WTC11 (cell line): ENCODE measurements around the gene KISS1R. TPM values are rescaled to one million over a fixed set of nuclear protein-coding genes. Genes with fewer than 3 reads are reported as not detected.

ENCODE experiments used
- ATAC-seq: fragments of 200-7000 bp; cut with Tn5 transposase; 2 replicates; pipeline ENCODE4 v1.10.0; 2021; ENCODE audit warnings: mild to moderate bottlenecking, moderate library complexity
- CTCF ChIA-PET: fragments of 300-600 bp; sonication (Branson Sonifier 250); formaldehyde crosslinking; loops from one replicate; lab custom pipeline; 2021; ENCODE audit warnings: antibody characterized with exemption; lab: Charles Lee
- POLR2A ChIA-PET: fragments of 350-600 bp; sonication (Branson Sonifier 250); formaldehyde crosslinking; loops from one replicate; lab custom pipeline; 2021; ENCODE audit warnings: antibody characterized with exemption; lab: Charles Lee
- DNase-seq: peaks from one replicate; pipeline ENCODE4 v3.0.0; 2021; ENCODE audit warnings: low spot score
- H3K27ac Mint-ChIP-seq: 2 replicates; pipeline ENCODE4 v1.8.0; 2021; ENCODE audit warnings: mixed read lengths
- H3K27me3 Mint-ChIP-seq: 2 replicates; pipeline ENCODE4 v1.8.0; 2021; ENCODE audit warnings: low read depth, mild to moderate bottlenecking, moderate library complexity, mixed read lengths
- H3K36me3 Mint-ChIP-seq: 2 replicates; pipeline ENCODE4 v1.8.0; 2021; ENCODE audit warnings: mixed read lengths
- H3K4me1 Mint-ChIP-seq: 2 replicates; pipeline ENCODE4 v1.8.0; 2022; ENCODE audit warnings: mixed read lengths
- H3K4me3 Mint-ChIP-seq: 2 replicates; pipeline ENCODE4 v1.8.0; 2021; ENCODE audit warnings: mild to moderate bottlenecking, moderate library complexity, mixed read lengths
- H3K9me3 Mint-ChIP-seq: 2 replicates; pipeline ENCODE4 v1.8.0; 2021; ENCODE audit warnings: mixed read lengths
- AR ChIP-seq: fragments of 250-450 bp; sonication (Bioruptor Pico); IDR thresholded peaks from 2 replicates; pipeline ENCODE4 v1.9.0; 2021; ENCODE audit warnings: mild to moderate bottlenecking
- ATF6 ChIP-seq: sonication (generic); formaldehyde crosslinking; IDR thresholded peaks from 2 replicates; pipeline ENCODE4 v1.8.1; 2023; ENCODE audit warnings: mild to moderate bottlenecking, missing genetic modification reagents
- GRHL2 ChIP-seq: fragments of 250-450 bp; sonication (Bioruptor Pico); IDR thresholded peaks from 2 replicates; pipeline ENCODE4 v1.8.0; 2022; ENCODE audit warnings: mild to moderate bottlenecking, moderate library complexity; ENCODE audit not compliant: insufficient replicate concordance, severe bottlenecking
- HMGA2 ChIP-seq: fragments of 250-450 bp; sonication (Bioruptor Pico); IDR thresholded peaks from 2 replicates; pipeline ENCODE4 v1.4.0; 2021; ENCODE audit warnings: mild to moderate bottlenecking, moderate library complexity
- JUN ChIP-seq: sonication (generic); formaldehyde crosslinking; IDR thresholded peaks from 2 replicates; pipeline ENCODE4 v1.8.0; 2023; ENCODE audit warnings: mild to moderate bottlenecking, missing genetic modification reagents
- KAT7 ChIP-seq: sonication (generic); formaldehyde crosslinking; IDR thresholded peaks from 2 replicates; pipeline ENCODE4 v1.8.1; 2023; ENCODE audit warnings: missing genetic modification reagents, mild to moderate bottlenecking, borderline replicate concordance
- MYBL2 ChIP-seq: sonication (generic); formaldehyde crosslinking; IDR thresholded peaks from 2 replicates; pipeline ENCODE4 v1.8.1; 2023; ENCODE audit warnings: mild to moderate bottlenecking, moderate library complexity, missing genetic modification reagents
- NR2C2 ChIP-seq: sonication (generic); formaldehyde crosslinking; IDR thresholded peaks from 2 replicates; pipeline ENCODE4 v1.8.0; 2022; ENCODE audit warnings: mild to moderate bottlenecking, missing genetic modification reagents
- RORB ChIP-seq: fragments of 250-450 bp; sonication (Bioruptor Pico); IDR thresholded peaks from 2 replicates; pipeline ENCODE4 v1.9.0; 2021; ENCODE audit warnings: mild to moderate bottlenecking
- TEAD1 ChIP-seq: sonication (generic); formaldehyde crosslinking; IDR thresholded peaks from 2 replicates; pipeline ENCODE4 v1.8.0; 2022; ENCODE audit warnings: mild to moderate bottlenecking, missing genetic modification reagents
- TP53 ChIP-seq: sonication (generic); formaldehyde crosslinking; IDR thresholded peaks from 2 replicates; pipeline ENCODE4 v1.8.1; 2023; ENCODE audit warnings: mild to moderate bottlenecking, missing genetic modification reagents
- ZNF138 ChIP-seq: sonication (generic); formaldehyde crosslinking; conservative IDR thresholded peaks from 2 replicates; pipeline ENCODE4 v1.8.1; 2022; ENCODE audit warnings: mild to moderate bottlenecking, moderate library complexity, missing genetic modification reagents
- ZNF263 ChIP-seq: sonication (generic); formaldehyde crosslinking; IDR thresholded peaks from 2 replicates; pipeline ENCODE4 v1.8.1; 2022; ENCODE audit warnings: low read depth, mild to moderate bottlenecking, moderate library complexity, missing genetic modification reagents
- ZSCAN18 ChIP-seq: fragments of 250-450 bp; sonication (Bioruptor Pico); IDR thresholded peaks from 2 replicates; pipeline ENCODE4 v2.1.2; 2022; ENCODE audit warnings: mild to moderate bottlenecking, moderate library complexity
- total RNA-seq: library from RNA; stranded (reverse); gene quantifications from 3 replicates; pipeline ENCODE4 v1.2.3, GENCODE V29; 2021
- TF ChIP-seq, protein P1 (sequence below): fragments of 200-600 bp; IDR thresholded peaks from 2 replicates; pipeline ENCODE4 v1.8.0; 2022; ENCODE audit warnings: antibody characterized with exemption
- TF ChIP-seq, protein P2 (sequence below): sonication (generic); formaldehyde crosslinking; IDR thresholded peaks from 2 replicates; pipeline ENCODE4 v1.8.1; 2023; ENCODE audit warnings: mild to moderate bottlenecking, missing genetic modification reagents
- TF ChIP-seq, protein P3 (sequence below): sonication (generic); formaldehyde crosslinking; IDR thresholded peaks from 2 replicates; pipeline ENCODE4 v1.8.1; 2022; ENCODE audit warnings: missing genetic modification reagents, borderline replicate concordance
- TF ChIP-seq, protein P4 (sequence below): sonication (generic); formaldehyde crosslinking; IDR thresholded peaks from 2 replicates; pipeline ENCODE4 v1.8.0; 2022; ENCODE audit warnings: mild to moderate bottlenecking, missing genetic modification reagents

The KISS1R gene
- total RNA-seq, 1 experiment from 2014 or later = 2.9 TPM

GRCh38 chr19:918152-918437, 962 bp downstream of the KISS1R start (continued):
- TF ChIP-seq GRHL2 (CRISPR knock-in tag) (no peak), JUN (no peak), KAT7 (CRISPR knock-in tag) (no peak), MYBL2 (no peak), NR2C2 (CRISPR knock-in tag) (no peak), HMGA2 (no peak)
- TF ChIP-seq, protein P1, sequence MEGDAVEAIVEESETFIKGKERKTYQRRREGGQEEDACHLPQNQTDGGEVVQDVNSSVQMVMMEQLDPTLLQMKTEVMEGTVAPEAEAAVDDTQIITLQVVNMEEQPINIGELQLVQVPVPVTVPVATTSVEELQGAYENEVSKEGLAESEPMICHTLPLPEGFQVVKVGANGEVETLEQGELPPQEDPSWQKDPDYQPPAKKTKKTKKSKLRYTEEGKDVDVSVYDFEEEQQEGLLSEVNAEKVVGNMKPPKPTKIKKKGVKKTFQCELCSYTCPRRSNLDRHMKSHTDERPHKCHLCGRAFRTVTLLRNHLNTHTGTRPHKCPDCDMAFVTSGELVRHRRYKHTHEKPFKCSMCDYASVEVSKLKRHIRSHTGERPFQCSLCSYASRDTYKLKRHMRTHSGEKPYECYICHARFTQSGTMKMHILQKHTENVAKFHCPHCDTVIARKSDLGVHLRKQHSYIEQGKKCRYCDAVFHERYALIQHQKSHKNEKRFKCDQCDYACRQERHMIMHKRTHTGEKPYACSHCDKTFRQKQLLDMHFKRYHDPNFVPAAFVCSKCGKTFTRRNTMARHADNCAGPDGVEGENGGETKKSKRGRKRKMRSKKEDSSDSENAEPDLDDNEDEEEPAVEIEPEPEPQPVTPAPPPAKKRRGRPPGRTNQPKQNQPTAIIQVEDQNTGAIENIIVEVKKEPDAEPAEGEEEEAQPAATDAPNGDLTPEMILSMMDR = no peak
- TF ChIP-seq, protein P2, sequence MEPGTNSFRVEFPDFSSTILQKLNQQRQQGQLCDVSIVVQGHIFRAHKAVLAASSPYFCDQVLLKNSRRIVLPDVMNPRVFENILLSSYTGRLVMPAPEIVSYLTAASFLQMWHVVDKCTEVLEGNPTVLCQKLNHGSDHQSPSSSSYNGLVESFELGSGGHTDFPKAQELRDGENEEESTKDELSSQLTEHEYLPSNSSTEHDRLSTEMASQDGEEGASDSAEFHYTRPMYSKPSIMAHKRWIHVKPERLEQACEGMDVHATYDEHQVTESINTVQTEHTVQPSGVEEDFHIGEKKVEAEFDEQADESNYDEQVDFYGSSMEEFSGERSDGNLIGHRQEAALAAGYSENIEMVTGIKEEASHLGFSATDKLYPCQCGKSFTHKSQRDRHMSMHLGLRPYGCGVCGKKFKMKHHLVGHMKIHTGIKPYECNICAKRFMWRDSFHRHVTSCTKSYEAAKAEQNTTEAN (CRISPR knock-in tag) = no peak
- TF ChIP-seq, protein P3, sequence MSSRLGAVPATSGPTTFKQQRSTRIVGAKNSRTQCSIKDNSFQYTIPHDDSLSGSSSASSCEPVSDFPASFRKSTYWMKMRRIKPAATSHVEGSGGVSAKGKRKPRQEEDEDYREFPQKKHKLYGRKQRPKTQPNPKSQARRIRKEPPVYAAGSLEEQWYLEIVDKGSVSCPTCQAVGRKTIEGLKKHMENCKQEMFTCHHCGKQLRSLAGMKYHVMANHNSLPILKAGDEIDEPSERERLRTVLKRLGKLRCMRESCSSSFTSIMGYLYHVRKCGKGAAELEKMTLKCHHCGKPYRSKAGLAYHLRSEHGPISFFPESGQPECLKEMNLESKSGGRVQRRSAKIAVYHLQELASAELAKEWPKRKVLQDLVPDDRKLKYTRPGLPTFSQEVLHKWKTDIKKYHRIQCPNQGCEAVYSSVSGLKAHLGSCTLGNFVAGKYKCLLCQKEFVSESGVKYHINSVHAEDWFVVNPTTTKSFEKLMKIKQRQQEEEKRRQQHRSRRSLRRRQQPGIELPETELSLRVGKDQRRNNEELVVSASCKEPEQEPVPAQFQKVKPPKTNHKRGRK (CRISPR knock-in tag) = no peak

DNA sequence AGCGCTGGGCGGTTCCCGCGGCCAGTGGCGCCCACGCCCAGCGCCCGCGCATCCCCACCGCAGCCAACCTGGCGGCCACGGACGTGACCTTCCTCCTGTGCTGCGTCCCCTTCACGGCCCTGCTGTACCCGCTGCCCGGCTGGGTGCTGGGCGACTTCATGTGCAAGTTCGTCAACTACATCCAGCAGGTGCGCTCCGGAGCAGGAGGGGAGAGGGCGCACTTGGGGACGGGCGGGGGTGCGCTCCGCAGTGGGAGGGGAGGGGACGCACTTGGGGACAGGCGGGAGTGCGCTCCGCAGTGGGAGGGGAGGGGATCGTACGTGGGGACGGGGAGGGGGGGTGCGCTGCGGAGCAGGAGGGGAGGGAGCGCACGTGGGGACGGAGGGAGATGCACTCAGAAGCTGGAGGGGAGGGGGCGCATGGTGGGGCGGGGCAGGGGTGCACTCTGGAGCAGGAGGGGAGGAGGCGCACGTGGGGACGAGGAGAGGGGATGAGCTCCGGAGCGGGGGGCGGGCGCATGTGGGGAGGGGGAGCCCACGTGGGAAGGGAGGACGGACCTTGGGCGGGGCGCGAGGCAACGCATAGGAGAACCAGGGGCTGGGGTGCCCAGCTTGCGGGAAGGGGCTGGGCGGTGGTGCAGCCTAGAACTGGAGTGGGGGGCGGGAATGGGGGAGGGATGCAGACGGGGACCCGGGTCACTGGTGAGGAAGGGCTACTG, 1.5 kb downstream of the KISS1R start:
- Mint-ChIP-seq H3K36me3 (no peaks in the 10 kb centered on the region), H3K4me3 (peak overlapping the region; percentile 55), H3K9me3 (no peaks in the 10 kb centered on the region), H3K27ac (no peak overlapping the region), H3K4me1 (peaks cover 8% of the 10 kb centered on the region), H3K27me3 (peaks cover 75% of the 10 kb centered on the region)
- peak; percentile 64 for DNase-seq
- POLR2A ChIA-PET = interaction anchor here (0.6 to 1.3 kb wide), 2 partner anchors 77 to 146 kb away, joined by 3 to 4 read pairs; no protein-coding TSS in a partner anchor
- CTCF ChIA-PET = interaction anchor here (0.6 to 2.8 kb wide), 15 partner anchors 17 to 299 kb away, joined by 3 to 18 read pairs (median 3); partner anchors contain the start of genes CFD, MED16 and RNU6-9
- ATAC-seq = no peak
- TF ChIP-seq RORB (CRISPR knock-in tag) (no peak), TP53 (no peak), ZNF263 (no peak), AR (CRISPR knock-in tag) (no peak), ATF6 (no peak), ZSCAN18 (CRISPR knock-in tag) (no peak), ZNF138 (CRISPR knock-in tag) (no peak), TEAD1 (CRISPR knock-in tag) (no peak)
- TF ChIP-seq, protein P2 (CRISPR knock-in tag) = no peak
- TF ChIP-seq, protein P4, sequence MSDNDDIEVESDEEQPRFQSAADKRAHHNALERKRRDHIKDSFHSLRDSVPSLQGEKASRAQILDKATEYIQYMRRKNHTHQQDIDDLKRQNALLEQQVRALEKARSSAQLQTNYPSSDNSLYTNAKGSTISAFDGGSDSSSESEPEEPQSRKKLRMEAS (CRISPR knock-in tag) = no peak
